ENCODE results near the gene ZC3H12A. TPM values are rescaled to one million over a fixed set of nuclear protein-coding genes. Genes with fewer than 3 reads are reported as not detected.

The ZC3H12A gene
- total RNA-seq, 1 experiment from 2014 or later: 6.7 TPM

- Mint-ChIP-seq H3K36me3 (ENCODE audit: insufficient read depth in 1 of 3, low read depth in 3 of 3) (no peaks in the 10 kb centered on the region), H3K4me1 (peaks cover 15 to 17% of the 10 kb centered on the region in 2 experiments), H3K9me3 (no peaks in the 10 kb centered on the region), H3K27me3 (ENCODE audit: low read depth) (peaks cover 8% of the 10 kb centered on the region), H3K27ac (no peak overlapping the region), H3K4me3 (no peak overlapping the region)
- Histone ChIP-seq H2BK12ac (ENCODE audit: insufficient read length, low read depth, low read length) (no peak overlapping the region), H3K18ac (ENCODE audit: insufficient read length, low read depth, low read length) (no peak overlapping the region), H4K91ac (ENCODE audit: insufficient read length, low read depth, low read length) (no peak overlapping the region), H2BK120ac (ENCODE audit: low read depth, low read length, poor library complexity, severe bottlenecking) (no peak overlapping the region), H2BK15ac (ENCODE audit: low read depth, low read length) (no peak overlapping the region), H4K20me1 (ENCODE audit: control insufficient read depth, insufficient read depth, insufficient read length) (no peaks in the 10 kb centered on the region), H3K79me2 (ENCODE audit: insufficient read depth, low read length) (no peaks in the 10 kb centered on the region), H3K79me1 (ENCODE audit: insufficient read depth, low read depth, low read length, poor library complexity, severe bottlenecking) (no peaks in the 10 kb centered on the region), H3K4me2 (ENCODE audit: insufficient read depth, insufficient read length, low read length) (no peak overlapping the region), H4K5ac (ENCODE audit: insufficient read length, low read depth, low read length) (no peak overlapping the region), H3K4ac (ENCODE audit: low read depth, low read length) (no peak overlapping the region), H2AFZ (ENCODE audit: low read length) (no peak overlapping the region), H3K27ac (ENCODE audit: insufficient read length, low read depth, low read length) (no peak overlapping the region), H3K27me3 (ENCODE audit: insufficient read depth, low read length) (no peaks in the 10 kb centered on the region), H3K23me2 (ENCODE audit: insufficient read length, low read depth, low read length, poor library complexity, severe bottlenecking) (no peaks in the 10 kb centered on the region), H3K4me1 (ENCODE audit: insufficient read depth, low read length) (peaks cover 2% of the 10 kb centered on the region; the same call in 1 of the 2 replicates), H3T11ph (ENCODE audit: low read length) (no peak overlapping the region), H4K8ac (replicated peaks; ENCODE audit: insufficient read length, low read depth, low read length) (no peak overlapping the region), H2AK5ac (ENCODE audit: insufficient read length, low read length) (no peak overlapping the region), H2BK5ac (ENCODE audit: insufficient read length, low read length) (no peak overlapping the region), H3K9ac (ENCODE audit: extremely low read depth, insufficient read length, low read length) (no peak overlapping the region), H3K23ac (ENCODE audit: insufficient read length, low read depth, low read length) (no peak overlapping the region), H2BK20ac (ENCODE audit: low read depth, low read length, poor library complexity, severe bottlenecking) (no peak overlapping the region), H3K56ac (ENCODE audit: insufficient read length, low read depth, low read length) (no peak overlapping the region), H3K14ac (ENCODE audit: insufficient read depth, low read length) (no peak overlapping the region), H3K9me3 (ENCODE audit: control insufficient read depth, low read depth, low read length) (no peaks in the 10 kb centered on the region)
- WGBS (ENCODE audit: extremely low coverage, insufficient read length, low lambda C conversion rate): no CpG with 5 or more reads among the region's 5 CpGs
- TF ChIP-seq CTCF (conservative IDR thresholded peaks at IDR 0.05): no peak
- no peak for DNase-seq
Measured at GRCh38 chr1:37468037-37468436, 6.3 kb upstream of the ZC3H12A start.

Measured in H9 (cell line).